Smooth muscle cell (in vitro differentiated cells): ENCODE measurements around the gene DLG2. TPM values are rescaled to one million over a fixed set of nuclear protein-coding genes. Genes with fewer than 3 reads are reported as not detected.

Experiments used
- DNase-seq: peaks from one replicate; lab custom pipeline; 2025; ENCODE audit not compliant: unreplicated experiment; lab: John Stamatoyannopoulos, UW
- H2AFZ ChIP-seq: fragments of 200-600 bp; sonication (generic); 2 replicates; pipeline ENCODE4 v1.6.0; 2016; ENCODE audit warnings: antibody characterized with exemption, low read depth, mild to moderate bottlenecking
- H3F3A ChIP-seq: fragments of 200-600 bp; sonication (generic); 2 replicates; pipeline ENCODE4 v1.6.0; 2017; ENCODE audit warnings: antibody characterized with exemption, low read depth
- H3K27ac ChIP-seq: fragments of 200-600 bp; sonication (generic); 2 replicates; pipeline ENCODE4 v1.5.1; 2016; ENCODE audit warnings: low read depth, mild to moderate bottlenecking
- H3K27me3 ChIP-seq: fragments of 200-600 bp; sonication (generic); 2 replicates; pipeline ENCODE4 v1.6.1; 2016; ENCODE audit warnings: low read depth, mild to moderate bottlenecking
- H3K36me3 ChIP-seq: fragments of 200-600 bp; sonication (generic); 2 replicates; pipeline ENCODE4 v1.5.1; 2016; ENCODE audit warnings: low read depth
- H3K4me1 ChIP-seq: fragments of 200-600 bp; sonication (generic); 2 replicates; pipeline ENCODE4 v1.5.1; 2016; ENCODE audit warnings: low read depth
- H3K4me2 ChIP-seq: fragments of 200-600 bp; sonication (generic); 2 replicates; pipeline ENCODE4 v1.6.0; 2016; ENCODE audit warnings: mild to moderate bottlenecking
- H3K4me3 ChIP-seq: fragments of 200-600 bp; sonication (generic); 2 replicates; pipeline ENCODE4 v1.5.1; 2016; ENCODE audit warnings: mild to moderate bottlenecking
- H3K79me2 ChIP-seq: fragments of 200-600 bp; sonication (generic); 2 replicates; pipeline ENCODE4 v1.6.0; 2016; ENCODE audit warnings: low read depth, mild to moderate bottlenecking
- H3K9ac ChIP-seq: fragments of 200-600 bp; sonication (generic); 2 replicates; pipeline ENCODE4 v1.6.0; 2016; ENCODE audit warnings: low read depth
- H3K9me3 ChIP-seq: fragments of 200-600 bp; sonication (generic); replicated peaks from 2 replicates; pipeline ENCODE4 v1.5.1; 2016; ENCODE audit warnings: low read depth
- H4K20me1 ChIP-seq: fragments of 200-600 bp; sonication (generic); 2 replicates; pipeline ENCODE4 v1.6.0; 2016; ENCODE audit warnings: low read depth
- CTCF ChIP-seq: fragments of 200-600 bp; sonication (generic); IDR thresholded peaks from 2 replicates; pipeline ENCODE4 v1.5.1; 2017; ENCODE audit warnings: borderline replicate concordance, mild to moderate bottlenecking, antibody characterized with exemption; ENCODE audit not compliant: insufficient read depth, poor library complexity, severe bottlenecking
- WGBS: methylation state at CpG from one replicate; pipeline ENCODE4 v1.1.7; 2016; ENCODE audit warnings: low lambda C conversion rate; 5-methylcytosine and 5-hydroxymethylcytosine counted together
- polyA plus RNA-seq: library from polyadenylated mRNA; unstranded; fragments of >200 nt; fragmentation: Nextera tagmentation; extraction: Ambion mirVana; gene quantifications from 2 replicates; pipeline ENCODE4 v1.2.1, GENCODE V29; 2016
- total RNA-seq: library from RNA; depleted of rRNA; stranded (reverse); fragments of >200 nt; gene quantifications from 2 replicates; pipeline ENCODE4 v1.2.3, GENCODE V29; 2014

Gene DLG2
- total and polyA plus RNA-seq, 2 experiments from 2014 or later, result 0.74 to 1.1 TPM

GRCh38 chr11:84536456-84536855, 1090.7 kb downstream of the DLG2 start:
- H3K9me3 ChIP-seq, result no peaks in the 10 kb centered on the region
- H3K36me3 ChIP-seq, result no peaks in the 10 kb centered on the region
- H3K4me2 ChIP-seq, result no peak overlapping the region
- H3K27ac ChIP-seq, result no peak overlapping the region
- H3K4me3 ChIP-seq, result no peak overlapping the region
- no peaks in the 10 kb centered on the region for H3K4me1 ChIP-seq
- no peaks in the 10 kb centered on the region for H3K79me2 ChIP-seq
- TF ChIP-seq CTCF, result no peak
- DNase-seq, result no peak
- no peaks in the 10 kb centered on the region for H3F3A ChIP-seq
- no peaks in the 10 kb centered on the region for H4K20me1 ChIP-seq
- WGBS, result 90% methylated on average over 3 of the region's 3 CpGs
- H3K27me3 ChIP-seq, result no peaks in the 10 kb centered on the region
- H2AFZ ChIP-seq, result no peak overlapping the region
- no peak overlapping the region for H3K9ac ChIP-seq

GRCh38 chr11:84532364-84532763, 1094.8 kb downstream of the DLG2 start:
- 96% methylated on average over 4 of the region's 4 CpGs for WGBS
- H3K4me3 ChIP-seq, result no peak overlapping the region
- H4K20me1 ChIP-seq, result no peaks in the 10 kb centered on the region

GRCh38 chr11:84526250-84526649, 1100.9 kb downstream of the DLG2 start:
- H3K4me3 ChIP-seq, result no peak overlapping the region
- H4K20me1 ChIP-seq, result no peaks in the 10 kb centered on the region
- DNase-seq, result no peak
- H3K9me3 ChIP-seq, result no peaks in the 10 kb centered on the region
- no peak overlapping the region for H3K9ac ChIP-seq
- no peak overlapping the region for H3K27ac ChIP-seq
- no peaks in the 10 kb centered on the region for H3F3A ChIP-seq
- no peaks in the 10 kb centered on the region for H3K27me3 ChIP-seq
- H3K4me2 ChIP-seq, result no peak overlapping the region
- no peak for TF ChIP-seq CTCF
- no peak overlapping the region for H2AFZ ChIP-seq
- no peaks in the 10 kb centered on the region for H3K36me3 ChIP-seq
- no peaks in the 10 kb centered on the region for H3K79me2 ChIP-seq
- no peaks in the 10 kb centered on the region for H3K4me1 ChIP-seq

More at GRCh38 chr11:84532364-84532763, 1094.8 kb downstream of the DLG2 start:
- DNase-seq, result no peak
- Histone ChIP-seq H3K9me3 (no peaks in the 10 kb centered on the region), H3K4me2 (no peak overlapping the region), H3F3A (no peaks in the 10 kb centered on the region), H3K9ac (no peak overlapping the region), H3K27me3 (no peaks in the 10 kb centered on the region), H3K27ac (no peak overlapping the region), H2AFZ (no peak overlapping the region), H3K36me3 (no peaks in the 10 kb centered on the region), H3K79me2 (no peaks in the 10 kb centered on the region), H3K4me1 (no peaks in the 10 kb centered on the region)
- TF ChIP-seq CTCF, result no peak

GRCh38 chr11:84524422-84525051, 1102.6 kb downstream of the DLG2 start:
- Histone ChIP-seq H3K36me3 (no peaks in the 10 kb centered on the region), H3K9me3 (no peaks in the 10 kb centered on the region), H3K9ac (no peak overlapping the region), H3K4me3 (no peak overlapping the region), H3K27ac (no peak overlapping the region), H3K4me2 (no peak overlapping the region), H2AFZ (no peak overlapping the region), H3K79me2 (no peaks in the 10 kb centered on the region), H3K27me3 (no peaks in the 10 kb centered on the region), H3F3A (no peaks in the 10 kb centered on the region), H4K20me1 (no peaks in the 10 kb centered on the region), H3K4me1 (no peaks in the 10 kb centered on the region)
- 86% methylated on average over 3 of the region's 3 CpGs for WGBS
- peak; percentile 63 for TF ChIP-seq CTCF
- DNase-seq, result no peak
